ENCODE data around the gene FNDC3A.

DNA sequence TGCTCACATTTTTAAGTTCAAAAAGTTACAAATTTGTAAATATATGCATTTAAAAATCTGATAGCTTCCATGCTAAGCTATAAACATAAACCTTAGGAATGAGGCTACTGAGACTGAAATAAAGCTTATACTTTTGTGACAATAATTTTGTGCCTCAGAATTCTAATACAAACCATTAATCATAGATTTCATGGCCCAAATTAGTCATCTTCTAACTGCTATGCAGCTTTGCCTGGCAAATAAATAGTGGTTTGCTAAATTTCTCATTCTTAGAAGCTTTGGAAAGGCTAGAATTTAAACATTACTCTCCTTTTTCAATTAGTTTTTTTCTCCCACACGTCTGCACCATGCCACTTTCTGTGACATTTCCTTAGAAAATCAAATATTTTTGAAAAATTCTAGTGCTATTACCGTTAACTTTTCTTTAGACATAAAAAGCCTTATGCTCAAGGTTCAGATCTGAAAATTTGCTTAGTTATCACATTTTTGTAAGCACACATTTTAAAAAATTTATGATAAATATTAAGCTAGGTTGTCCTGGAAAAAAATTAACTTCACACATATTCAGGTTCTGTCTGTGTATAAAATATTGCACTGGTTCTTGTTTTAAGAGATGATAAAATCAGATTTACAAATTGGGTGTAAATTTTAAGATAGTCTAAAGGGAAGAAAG lies 46.9 kb downstream of the FNDC3A start:
- TF ChIP-seq POLR2AphosphoS5 (IDR thresholded peaks at IDR 0.05) (no peak), POLR2A (IDR thresholded peaks at IDR 0.05) (no peak)
- TF ChIP-seq, protein P1, sequence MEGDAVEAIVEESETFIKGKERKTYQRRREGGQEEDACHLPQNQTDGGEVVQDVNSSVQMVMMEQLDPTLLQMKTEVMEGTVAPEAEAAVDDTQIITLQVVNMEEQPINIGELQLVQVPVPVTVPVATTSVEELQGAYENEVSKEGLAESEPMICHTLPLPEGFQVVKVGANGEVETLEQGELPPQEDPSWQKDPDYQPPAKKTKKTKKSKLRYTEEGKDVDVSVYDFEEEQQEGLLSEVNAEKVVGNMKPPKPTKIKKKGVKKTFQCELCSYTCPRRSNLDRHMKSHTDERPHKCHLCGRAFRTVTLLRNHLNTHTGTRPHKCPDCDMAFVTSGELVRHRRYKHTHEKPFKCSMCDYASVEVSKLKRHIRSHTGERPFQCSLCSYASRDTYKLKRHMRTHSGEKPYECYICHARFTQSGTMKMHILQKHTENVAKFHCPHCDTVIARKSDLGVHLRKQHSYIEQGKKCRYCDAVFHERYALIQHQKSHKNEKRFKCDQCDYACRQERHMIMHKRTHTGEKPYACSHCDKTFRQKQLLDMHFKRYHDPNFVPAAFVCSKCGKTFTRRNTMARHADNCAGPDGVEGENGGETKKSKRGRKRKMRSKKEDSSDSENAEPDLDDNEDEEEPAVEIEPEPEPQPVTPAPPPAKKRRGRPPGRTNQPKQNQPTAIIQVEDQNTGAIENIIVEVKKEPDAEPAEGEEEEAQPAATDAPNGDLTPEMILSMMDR (IDR thresholded peaks at IDR 0.05), result no peak

Measured in prostate gland (tissue), 2 donors.